K562 (cell line): ENCODE results near the gene KCNK7. TPM values are rescaled to one million over a fixed set of nuclear protein-coding genes. Genes with fewer than 3 reads are reported as not detected.

Experiments used
- ATAC-seq: fragments of 200-7000 bp; cut with Tn5 transposase; 3 replicates; pipeline ENCODE4 v1.9.1; 2020; ENCODE audit warnings: moderate library complexity
- BruUV-seq: library from RNA; stranded (reverse); fragments of 400-500 nt; replicated peaks from 2 replicates; lab custom pipeline; 2021; lab: Mats Ljungman, UMichigan
- CTCF ChIA-PET: fragments of 300-600 bp; formaldehyde crosslinking; extraction: SDS; loops from one replicate; lab custom pipeline; 2021; ENCODE audit warnings: low intra/inter-chr PET ratio; lab: Yijun Ruan, JAX
- POLR2A ChIA-PET: fragments of 300-600, 350-650 bp; sonication (Branson Sonifier 250); formaldehyde crosslinking; extraction: SDS; loops from one replicate; lab custom pipeline; 2021; ENCODE audit warnings: antibody characterized with exemption, inconsistent platforms; lab: Yijun Ruan, JAX
- DNase-seq, 4 experiments: peaks; one replicate each; pipeline versions ENCODE4 v3.0.0 to v3.0.0-alpha.2; 2011 to 2018; ENCODE audit warnings: low spot score in 3 of 4, mixed read lengths in 3 of 4; ENCODE audit errors: extremely low read depth in 1 of 4
- FAIRE-seq: peaks from 2 replicates; lab custom pipeline; 2011; peaks lifted over from hg19 to GRCh38; lab: Jason Lieb, UNC
- H2AFZ ChIP-seq: 2 replicates; pipeline ENCODE4 v1.6.0; 2011; ENCODE audit warnings: low read depth, low read length, control low read depth, inconsistent platforms
- H3K27ac ChIP-seq: fragments of 200-600 bp; 3 replicates; pipeline ENCODE4 v1.8.0; 2011; ENCODE audit warnings: low read depth, mild to moderate bottlenecking, control low read depth, inconsistent platforms, low read length, moderate library complexity, mixed read lengths; ENCODE audit errors: extremely low read depth
- H3K27me3 ChIP-seq, 2 experiments: fragments of 300-600 bp in 1 of 2; 2 replicates in 1 of 2; 3 replicates in 1 of 2; pipeline versions ENCODE4 v1.6.0 to v1.8.0; 2011; ENCODE audit warnings: inconsistent platforms in 2 of 2, low read length in 2 of 2, mild to moderate bottlenecking in 1 of 2, mixed read lengths in 1 of 2, moderate library complexity in 1 of 2; ENCODE audit not compliant: control insufficient read depth in 2 of 2, insufficient read depth in 2 of 2
- H3K36me3 ChIP-seq: fragments of 300-600 bp; 3 replicates; pipeline ENCODE4 v1.8.0; 2011; ENCODE audit warnings: mild to moderate bottlenecking, low read length, inconsistent platforms; ENCODE audit not compliant: control insufficient read depth, insufficient read depth
- H3K4me1 ChIP-seq, 2 experiments: fragments of 200-600 bp in 1 of 2; replicated peaks in 1 of 2; 2 replicates in 1 of 2; 3 replicates in 1 of 2; pipeline versions ENCODE4 v1.5.1 to v1.8.0; 2011; ENCODE audit warnings: inconsistent platforms in 2 of 2, low read length in 2 of 2, mild to moderate bottlenecking in 1 of 2, mixed read lengths in 1 of 2, moderate library complexity in 1 of 2; ENCODE audit not compliant: control insufficient read depth in 2 of 2, insufficient read depth in 2 of 2
- H3K4me2 ChIP-seq: 2 replicates; pipeline ENCODE4 v1.6.1; 2011; ENCODE audit warnings: low read length, control low read depth, inconsistent platforms, mixed read lengths; ENCODE audit not compliant: insufficient read depth
- H3K4me3 ChIP-seq: fragments of 200-600 bp; sonication (generic), shearing (Covaris generic); 2 replicates; pipeline ENCODE4 v1.5.1; 2016; ENCODE audit warnings: control low read depth, inconsistent platforms
- H3K79me2 ChIP-seq: fragments of 200-600 bp; 3 replicates; pipeline ENCODE4 v1.8.0; 2011; ENCODE audit warnings: low read length, inconsistent platforms; ENCODE audit not compliant: control insufficient read depth, insufficient read depth
- H3K9ac ChIP-seq, 2 experiments: 2 replicates each; pipeline versions ENCODE4 v1.6.0 to v1.6.1; 2011; ENCODE audit warnings: low read depth in 2 of 2, low read length in 2 of 2, control low read depth in 1 of 2, inconsistent platforms in 1 of 2, mild to moderate bottlenecking in 1 of 2, mixed read lengths in 1 of 2; ENCODE audit not compliant: insufficient read depth in 1 of 2
- H3K9me1 ChIP-seq: one replicate; pipeline ENCODE4 v1.6.0; 2011; ENCODE audit warnings: inconsistent platforms, mild to moderate bottlenecking, low read length, moderate library complexity; ENCODE audit not compliant: control insufficient read depth, insufficient read depth
- H3K9me3 ChIP-seq: replicated peaks from 2 replicates; pipeline ENCODE4 v1.5.1; 2011; ENCODE audit warnings: low read depth, low read length, inconsistent platforms; ENCODE audit not compliant: control insufficient read depth, insufficient read depth
- H4K20me1 ChIP-seq: replicated peaks from 2 replicates; pipeline ENCODE4 v1.6.1; 2011; ENCODE audit warnings: low read length, inconsistent platforms, mixed read lengths; ENCODE audit not compliant: control insufficient read depth, insufficient read depth
- ARHGAP35 ChIP-seq: fragments of 450-650 bp; IDR thresholded peaks from 2 replicates; pipeline ENCODE4 v1.6.1; 2018; ENCODE audit not compliant: partially characterized antibody
- CREB1 ChIP-seq, 2 experiments: sonication (generic) in 1 of 2; formaldehyde crosslinking in 1 of 2; IDR thresholded peaks; 2 replicates each; pipeline versions ENCODE4 v1.6.1 to v1.8.0; 2012 to 2022; ENCODE audit warnings: inconsistent platforms in 1 of 2, mild to moderate bottlenecking in 1 of 2, missing genetic modification reagents in 1 of 2, moderate library complexity in 1 of 2
- CTBP1 ChIP-seq: fragments of 450-650 bp; IDR thresholded peaks from 2 replicates; pipeline ENCODE4 v1.6.1; 2016; ENCODE audit warnings: borderline replicate concordance
- E2F4 ChIP-seq: sonication (generic); formaldehyde crosslinking; IDR thresholded peaks from 2 replicates; pipeline ENCODE4 v1.8.0; 2022; ENCODE audit warnings: mild to moderate bottlenecking, low read depth, missing genetic modification reagents
- ELF2 ChIP-seq: fragments of 250-450 bp; sonication (Bioruptor Pico); IDR thresholded peaks from 2 replicates; pipeline ENCODE4 v1.5.0; 2021; ENCODE audit warnings: mild to moderate bottlenecking
- ILF3 ChIP-seq: fragments of 450-650 bp; IDR thresholded peaks from 2 replicates; pipeline ENCODE4 v1.6.1; 2018; ENCODE audit warnings: antibody characterized with exemption, mild to moderate bottlenecking, moderate library complexity, borderline replicate concordance
- KAT8 ChIP-seq: fragments of 450-650 bp; IDR thresholded peaks from 2 replicates; pipeline ENCODE4 v1.6.1; 2016; ENCODE audit warnings: low read depth, mild to moderate bottlenecking
- KLF13 ChIP-seq: fragments of 450-650 bp; IDR thresholded peaks from 2 replicates; pipeline ENCODE4 v1.6.1; 2016; ENCODE audit warnings: missing genetic modification characterization, low read depth, mild to moderate bottlenecking, missing compliant biosample characterization, moderate library complexity, borderline replicate concordance
- KLF6 ChIP-seq: fragments of 250-450 bp; sonication (Bioruptor Pico); IDR thresholded peaks from 2 replicates; pipeline ENCODE4 v1.4.0; 2020; ENCODE audit warnings: mild to moderate bottlenecking, moderate library complexity, borderline replicate concordance
- NONO ChIP-seq, 2 experiments: fragments of 200-400 bp in 1 of 2; fragments of 450-650 bp in 1 of 2; formaldehyde crosslinking in 1 of 2; IDR thresholded peaks; 2 replicates each; pipeline ENCODE4 v1.6.1; 2017; ENCODE audit warnings: low read depth in 2 of 2, mild to moderate bottlenecking in 2 of 2, moderate library complexity in 2 of 2, low read length in 1 of 2
- PTRF ChIP-seq: fragments of 450-650 bp; IDR thresholded peaks from 2 replicates; pipeline ENCODE4 v1.6.1; 2016; ENCODE audit warnings: mild to moderate bottlenecking, missing genetic modification characterization, missing compliant biosample characterization
- PYGO2 ChIP-seq: fragments of 450-650 bp; IDR thresholded peaks from 2 replicates; pipeline ENCODE4 v1.6.1; 2016; ENCODE audit warnings: mild to moderate bottlenecking, missing genetic modification characterization, moderate library complexity, missing compliant biosample characterization
- SP2 ChIP-seq: IDR thresholded peaks from 2 replicates; pipeline ENCODE4 v1.6.1; 2011; ENCODE audit warnings: mild to moderate bottlenecking, low read depth, low read length, moderate library complexity; ENCODE audit not compliant: poor library complexity, severe bottlenecking; ENCODE audit errors: extremely low read depth
- ZBTB1 ChIP-seq: sonication (generic); formaldehyde crosslinking; IDR thresholded peaks from 2 replicates; pipeline ENCODE4 v1.8.1; 2023; ENCODE audit warnings: missing genetic modification reagents, low read depth, mild to moderate bottlenecking, borderline replicate concordance
- ZBTB9 ChIP-seq: fragments of 450-650 bp; formaldehyde crosslinking; IDR thresholded peaks from 2 replicates; pipeline ENCODE4 v1.4.0; 2020; ENCODE audit warnings: mild to moderate bottlenecking, moderate library complexity
- ZNF280A ChIP-seq: fragments of 450-650 bp; IDR thresholded peaks from 2 replicates; pipeline ENCODE4 v1.6.1; 2018; ENCODE audit warnings: mild to moderate bottlenecking, low read depth; ENCODE audit not compliant: partially characterized antibody
- ZNF586 ChIP-seq: fragments of 450-650 bp; formaldehyde crosslinking; conservative IDR thresholded peaks from 2 replicates; pipeline ENCODE4 v1.4.0; 2020; ENCODE audit warnings: mild to moderate bottlenecking, moderate library complexity
- WGBS: fragments of 100-300 bp; shearing (Covaris generic); methylation state at CpG from one replicate; pipeline ENCODE4 v1.1.6; 2016; ENCODE audit warnings: low coverage, mixed read lengths; ENCODE audit not compliant: insufficient coverage; ENCODE audit errors: missing lambda C conversion rate; 5-methylcytosine and 5-hydroxymethylcytosine counted together
- in situ Hi-C: fragments of 300-500 bp; cut with MboI; formaldehyde crosslinking; loops from 4 replicates; pipeline ENCODE4 v1.15.0; 2018; ENCODE audit warnings: inconsistent platforms, mixed read lengths
- intact Hi-C: fragments of 100-400 bp; cut with micrococcal nuclease; formaldehyde crosslinking; loops from 2 replicates; pipeline ENCODE4 v1.14.2; 2022
- polyA plus RNA-seq, 8 experiments: library from polyadenylated mRNA; depleted of rRNA in 4 of 8; stranded (reverse) in 5 of 8; unstranded in 3 of 8; fragments of >200 nt; fragmentation: Nextera tagmentation in 2 of 8; fragmentation: Illumina TruSeq in 1 of 8; extraction: Ambion mirVana in 2 of 8; extraction: Trizol in 1 of 8; gene quantifications; 2 replicates each; pipeline versions ENCODE4 v1.2.1 to v1.2.3, GENCODE V29; 2011 to 2014; ENCODE audit warnings: inconsistent platforms in 1 of 8, missing spikeins in 1 of 8
- total RNA-seq, 7 experiments: library from RNA; depleted of rRNA in 6 of 7; stranded (reverse); fragments of >200 nt in 6 of 7; fragmentation: Illumina TruSeq in 2 of 7; extraction: Trizol in 2 of 7; gene quantifications; 2 replicates each; pipeline versions ENCODE4 v1.2.1 to v1.2.3, GENCODE V29; 2011 to 2021; ENCODE audit warnings: low replicate concordance in 1 of 7

KCNK7 gene
- total and polyA plus RNA-seq, 9 of the 15 experiments (the other 6 are each of a cell fraction or from before 2014, with no cell fraction given): 0.07 to 0.40 TPM; not detected in 7

GRCh38 chr11:65558930-65559509 lies 36.6 kb downstream of the KCNK7 start:
- no TSS peak for BruUV-seq
- WGBS: 77% methylated on average over 17 of the region's 19 CpGs
- H3K9me3 ChIP-seq: no peaks in the 10 kb centered on the region
- H3K27ac ChIP-seq: peak overlapping the region; percentile 68
- no peaks in the 10 kb centered on the region for H3K79me2 ChIP-seq
- H3K9me1 ChIP-seq: no peaks in the 10 kb centered on the region
- CTCF ChIA-PET: interaction anchor here (0.7 kb wide), 1 partner anchor 9 kb away, joined by 3 read pairs; no protein-coding TSS in a partner anchor
- H3K27me3 ChIP-seq: no peaks in the 10 kb centered on the region
- no peak for FAIRE-seq
- H3K9ac ChIP-seq: peak overlapping the region; percentile 60 to 82; a peak in 3 of 4 replicates
- intact Hi-C loops: no loop called here
- no peak for ATAC-seq
- peak in 1 of 4 experiments; percentile 7 for DNase-seq
- H3K4me3 ChIP-seq: peak overlapping the region; percentile 41; the same call in 1 of the 2 replicates
- peaks cover 48 to 73% of the 10 kb centered on the region in 2 experiments for H3K4me1 ChIP-seq
- H3K36me3 ChIP-seq: no peaks in the 10 kb centered on the region
- peak overlapping the region; percentile 62 for H3K4me2 ChIP-seq
- POLR2A ChIA-PET: interaction anchor here (0.6 to 3.6 kb wide), 7 partner anchors 13 to 299 kb away, joined by 3 to 22 read pairs (median 3); partner anchors contain the start of genes FAM89B, MALAT1 and ZNRD2
- H2AFZ ChIP-seq: peak overlapping the region; percentile 94
- in situ Hi-C loops: no loop called here
- H4K20me1 ChIP-seq: no peaks in the 10 kb centered on the region
- TF ChIP-seq ELF2: no peak
- TF ChIP-seq KLF13 (tag): no peak
- TF ChIP-seq ZBTB9 (CRISPR knock-in tag): 0 out of 2 replicates have a peak, but pooled peaks have one; percentile 7
- TF ChIP-seq ZNF586 (CRISPR knock-in tag): no peak
- no peak for TF ChIP-seq ILF3
- TF ChIP-seq ZBTB1 (CRISPR knock-in tag): no peak
- no peak for TF ChIP-seq ZNF280A
- no peak for TF ChIP-seq E2F4
- TF ChIP-seq ARHGAP35: no peak
- no peak for TF ChIP-seq SP2
- TF ChIP-seq PYGO2 (tag): no peak
- TF ChIP-seq CREB1 (IDR thresholded peaks at IDR 0.05): no peak
- TF ChIP-seq CREB1 (CRISPR knock-in tag; IDR thresholded peaks at IDR 0.05): 0 out of 2 replicates have a peak, but pooled peaks have one; percentile 8
- no peak for TF ChIP-seq KLF6 (CRISPR knock-in tag)
- TF ChIP-seq CTBP1: no peak
- no peak for TF ChIP-seq NONO (IDR thresholded peaks at IDR 0.05; ENCODE audit: low read depth in 2 of 2, low read length in 1 of 2)
- no peak for TF ChIP-seq KAT8
- no peak for TF ChIP-seq PTRF (tag)
- TF ChIP-seq, all 486 proteins: peak for 2
